ENCODE results near the gene SOS1.
"Not testable (repeated sequence)": the region's sequence is repeated elsewhere in the genome, so short reads cannot be mapped to it uniquely, and the experiment has no call there.

DNA sequence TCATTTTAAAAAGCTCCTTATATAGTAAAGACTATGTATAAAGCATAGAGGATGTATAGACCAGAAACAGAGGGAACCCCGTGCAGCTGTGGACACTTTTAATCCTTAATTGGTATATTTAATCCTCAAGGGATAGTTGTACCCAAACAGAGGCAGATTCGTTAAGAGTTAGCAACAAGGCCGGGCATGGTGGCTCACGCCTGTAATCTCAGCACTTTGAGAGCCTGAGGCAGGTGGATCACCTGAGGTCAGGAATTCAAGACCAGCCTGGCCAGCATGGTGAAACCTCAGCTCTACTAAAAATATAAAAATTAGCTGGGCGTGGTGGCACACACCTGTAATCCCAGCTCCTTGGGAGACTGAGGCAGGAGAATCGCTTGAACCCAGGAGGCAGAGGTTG is 184.3 kb downstream of the SOS1 start:
- not testable (repeated sequence) for TF ChIP-seq EZH2 (IDR thresholded peaks at IDR 0.05; ENCODE audit: insufficient read depth, low read length)
- TF ChIP-seq, protein P1, sequence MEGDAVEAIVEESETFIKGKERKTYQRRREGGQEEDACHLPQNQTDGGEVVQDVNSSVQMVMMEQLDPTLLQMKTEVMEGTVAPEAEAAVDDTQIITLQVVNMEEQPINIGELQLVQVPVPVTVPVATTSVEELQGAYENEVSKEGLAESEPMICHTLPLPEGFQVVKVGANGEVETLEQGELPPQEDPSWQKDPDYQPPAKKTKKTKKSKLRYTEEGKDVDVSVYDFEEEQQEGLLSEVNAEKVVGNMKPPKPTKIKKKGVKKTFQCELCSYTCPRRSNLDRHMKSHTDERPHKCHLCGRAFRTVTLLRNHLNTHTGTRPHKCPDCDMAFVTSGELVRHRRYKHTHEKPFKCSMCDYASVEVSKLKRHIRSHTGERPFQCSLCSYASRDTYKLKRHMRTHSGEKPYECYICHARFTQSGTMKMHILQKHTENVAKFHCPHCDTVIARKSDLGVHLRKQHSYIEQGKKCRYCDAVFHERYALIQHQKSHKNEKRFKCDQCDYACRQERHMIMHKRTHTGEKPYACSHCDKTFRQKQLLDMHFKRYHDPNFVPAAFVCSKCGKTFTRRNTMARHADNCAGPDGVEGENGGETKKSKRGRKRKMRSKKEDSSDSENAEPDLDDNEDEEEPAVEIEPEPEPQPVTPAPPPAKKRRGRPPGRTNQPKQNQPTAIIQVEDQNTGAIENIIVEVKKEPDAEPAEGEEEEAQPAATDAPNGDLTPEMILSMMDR (IDR thresholded peaks at IDR 0.05; ENCODE audit: insufficient read depth, low read depth, low read length): not testable (repeated sequence)
